GM15510 (cell line): ENCODE measurements around the gene CFD.
A peak's percentile ranks its signal among the peaks of the same experiment; 100 is the strongest.

Source experiments
- POLR2A ChIP-seq: IDR thresholded peaks from 3 replicates; pipeline ENCODE4 v1.6.1; 2011; ENCODE audit warnings: borderline replicate concordance; ENCODE audit not compliant: insufficient read length; ENCODE audit errors: extremely low read depth

Gene CFD

GRCh38 chr19:858868-859843 lies at the start of gene CFD:
CFD (plus strand) TSS chr19:859664; CDS start chr19:859690, 26 bp downstream.
- no peak for TF ChIP-seq POLR2A

GRCh38 chr19:810077-810855 lies 49.2 kb upstream of the CFD start:
- no peak for TF ChIP-seq POLR2A

- TF ChIP-seq POLR2A, result no peak
Observed at GRCh38 chr19:810883-811489, 48.5 kb upstream of the CFD start.

GRCh38 chr19:811506-812048 lies 47.9 kb upstream of the CFD start:
- no peak for TF ChIP-seq POLR2A

GRCh38 chr19:812049-812746 lies 47.3 kb upstream of the CFD start:
- TF ChIP-seq POLR2A, result no peak

- no peak for TF ChIP-seq POLR2A
Observed at GRCh38 chr19:812747-813218, 46.7 kb upstream of the CFD start.

- TF ChIP-seq POLR2A, result peak; percentile 8
Observed at GRCh38 chr19:813219-814151, 46.0 kb upstream of the CFD start.

- TF ChIP-seq POLR2A, result no peak
Observed at GRCh38 chr19:814152-815078, 45.0 kb upstream of the CFD start.

GRCh38 chr19:815079-815774 lies 44.2 kb upstream of the CFD start:
- TF ChIP-seq POLR2A, result no peak

GRCh38 chr19:815775-816499 lies 43.5 kb upstream of the CFD start:
- TF ChIP-seq POLR2A, result no peak

- TF ChIP-seq POLR2A, result no peak
Observed at GRCh38 chr19:816500-816857, 43.0 kb upstream of the CFD start.
